HEK293T (cell line): ENCODE measurements around the gene PHACTR3.

ENCODE experiments used
- CTCF ChIA-PET: fragments of 350-600 bp; formaldehyde crosslinking; extraction: SDS; loops from one replicate; lab custom pipeline; 2021; ENCODE audit warnings: antibody characterized with exemption, inconsistent platforms; lab: Yijun Ruan, JAX
- POLR2A ChIA-PET: fragments of 350-600 bp; formaldehyde crosslinking; extraction: SDS; loops from one replicate; lab custom pipeline; 2020; ENCODE audit warnings: antibody characterized with exemption, inconsistent platforms; lab: Yijun Ruan, JAX
- DNase-seq: peaks from one replicate; pipeline ENCODE4 v3.0.0; 2012; ENCODE audit warnings: mixed read lengths; ENCODE audit errors: extremely low spot score
- ARNT ChIP-seq: fragments of 450-650 bp; IDR thresholded peaks from 2 replicates; pipeline ENCODE4 v1.6.1; 2017; ENCODE audit warnings: mild to moderate bottlenecking
- BHLHE40 ChIP-seq: fragments of 450-650 bp; IDR thresholded peaks from 2 replicates; pipeline ENCODE4 v1.6.1; 2016; ENCODE audit warnings: mild to moderate bottlenecking, moderate library complexity, borderline replicate concordance
- CTBP1 ChIP-seq: fragments of 450-650 bp; IDR thresholded peaks from 2 replicates; pipeline ENCODE4 v1.6.1; 2016; ENCODE audit warnings: borderline replicate concordance
- ELF4 ChIP-seq: fragments of 450-650 bp; IDR thresholded peaks from 2 replicates; pipeline ENCODE4 v1.6.1; 2017; ENCODE audit warnings: antibody characterized with exemption
- FOXA1 ChIP-seq: fragments of 450-650 bp; IDR thresholded peaks from 2 replicates; pipeline ENCODE4 v1.6.1; 2016; ENCODE audit warnings: mild to moderate bottlenecking
- FOXK2 ChIP-seq: fragments of 450-650 bp; IDR thresholded peaks from 2 replicates; pipeline ENCODE4 v1.6.1; 2016; ENCODE audit warnings: mild to moderate bottlenecking
- FOXM1 ChIP-seq: fragments of 450-650 bp; IDR thresholded peaks from 2 replicates; pipeline ENCODE4 v1.6.1; 2017; ENCODE audit warnings: mild to moderate bottlenecking, borderline replicate concordance
- HDGF ChIP-seq: fragments of 450-650 bp; IDR thresholded peaks from 2 replicates; pipeline ENCODE4 v1.6.1; 2017; ENCODE audit warnings: antibody characterized with exemption, borderline replicate concordance
- L3MBTL2 ChIP-seq: fragments of 450-650 bp; conservative IDR thresholded peaks from 2 replicates; pipeline ENCODE4 v1.6.1; 2016; ENCODE audit warnings: mild to moderate bottlenecking
- LEF1 ChIP-seq: fragments of 450-650 bp; IDR thresholded peaks from 2 replicates; pipeline ENCODE4 v1.6.1; 2017; ENCODE audit warnings: mild to moderate bottlenecking, borderline replicate concordance
- NFRKB ChIP-seq: fragments of 450-650 bp; IDR thresholded peaks from 2 replicates; pipeline ENCODE4 v1.6.1; 2016; ENCODE audit warnings: mild to moderate bottlenecking, moderate library complexity
- SP1 ChIP-seq: fragments of 450-650 bp; IDR thresholded peaks from 2 replicates; pipeline ENCODE4 v1.6.1; 2017
- SUZ12 ChIP-seq: fragments of 450-650 bp; IDR thresholded peaks from 2 replicates; pipeline ENCODE4 v1.6.1; 2016; ENCODE audit warnings: mild to moderate bottlenecking
- TARDBP ChIP-seq: fragments of 450-650 bp; IDR thresholded peaks from 2 replicates; pipeline ENCODE4 v1.6.1; 2016
- ZNF384 ChIP-seq: fragments of 450-650 bp; IDR thresholded peaks from 2 replicates; pipeline ENCODE4 v1.6.1; 2016
- TF ChIP-seq, protein P1 (sequence below): fragments of 450-650 bp; IDR thresholded peaks from 2 replicates; pipeline ENCODE4 v1.6.1; 2016

The PHACTR3 gene

DNA sequence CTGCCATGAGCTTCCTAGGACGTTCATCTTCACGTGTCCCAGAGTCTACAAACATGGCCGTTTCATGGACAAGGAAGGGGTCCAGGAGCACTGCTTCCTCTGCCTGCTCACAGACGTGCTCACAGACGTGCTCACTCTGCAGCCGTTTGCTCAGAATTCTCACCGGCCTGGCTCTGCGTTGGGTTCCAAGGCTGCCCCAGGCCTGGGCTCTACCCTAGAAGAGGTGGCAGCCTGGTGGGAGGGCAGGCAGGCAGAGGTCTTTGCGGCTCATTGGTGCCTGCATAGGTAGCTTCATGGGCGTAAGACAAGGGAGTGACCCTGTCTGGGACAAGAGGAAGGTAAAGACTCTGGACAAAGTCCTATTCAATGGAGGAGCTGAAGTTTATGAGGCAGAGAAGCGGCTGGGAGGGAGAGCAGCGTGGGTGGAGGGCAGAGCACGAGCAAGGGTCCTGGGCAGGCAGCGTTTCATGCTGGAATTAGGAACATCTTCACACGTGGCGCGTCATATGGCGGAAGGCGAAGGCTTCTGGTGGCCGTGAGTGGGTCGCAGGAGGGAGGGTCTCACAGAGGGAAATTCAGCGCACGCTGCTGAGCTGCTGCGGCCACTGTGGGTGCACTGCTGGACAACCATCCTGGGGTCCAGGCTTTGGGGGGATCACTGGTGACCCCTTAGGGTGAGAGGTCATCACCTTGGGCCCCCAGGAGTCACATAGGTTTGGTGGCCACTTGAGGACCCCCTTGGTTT lies 138.2 kb downstream of the PHACTR3 start:
- TF ChIP-seq TARDBP (no peak), ARNT (no peak), NFRKB (no peak), LEF1 (no peak), ZNF384 (no peak), FOXK2 (no peak), SUZ12 (no peak), FOXA1 (no peak), BHLHE40 (no peak), FOXM1 (no peak), CTBP1 (no peak), SP1 (no peak), HDGF (no peak), L3MBTL2 (no peak), ELF4 (no peak)
- TF ChIP-seq, protein P1, sequence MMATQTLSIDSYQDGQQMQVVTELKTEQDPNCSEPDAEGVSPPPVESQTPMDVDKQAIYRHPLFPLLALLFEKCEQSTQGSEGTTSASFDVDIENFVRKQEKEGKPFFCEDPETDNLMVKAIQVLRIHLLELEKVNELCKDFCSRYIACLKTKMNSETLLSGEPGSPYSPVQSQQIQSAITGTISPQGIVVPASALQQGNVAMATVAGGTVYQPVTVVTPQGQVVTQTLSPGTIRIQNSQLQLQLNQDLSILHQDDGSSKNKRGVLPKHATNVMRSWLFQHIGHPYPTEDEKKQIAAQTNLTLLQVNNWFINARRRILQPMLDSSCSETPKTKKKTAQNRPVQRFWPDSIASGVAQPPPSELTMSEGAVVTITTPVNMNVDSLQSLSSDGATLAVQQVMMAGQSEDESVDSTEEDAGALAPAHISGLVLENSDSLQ = no peak
- DNase-seq = no peak
- POLR2A ChIA-PET = no interaction called here
- CTCF ChIA-PET = no interaction called here

DNA sequence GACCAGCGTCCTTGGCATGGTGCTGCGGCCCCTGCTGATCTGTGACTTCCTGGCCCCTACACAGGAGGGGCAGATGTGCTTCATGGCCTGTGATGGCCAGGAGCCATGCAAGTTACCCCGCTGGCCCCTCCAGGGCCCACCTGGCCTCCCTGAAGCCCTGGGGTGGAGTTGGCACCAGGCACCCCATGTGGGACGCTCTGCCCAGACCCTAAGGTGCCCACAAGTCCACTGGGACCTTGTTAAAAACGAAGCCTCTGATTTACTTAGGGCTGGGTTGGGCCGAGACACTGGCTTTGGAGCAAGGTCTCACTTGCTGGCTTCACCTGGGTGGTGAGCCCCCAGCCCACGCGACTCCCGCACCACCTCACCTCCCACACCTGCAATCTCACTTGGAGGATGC lies 139.0 kb downstream of the PHACTR3 start:
- ChIA-PET CTCF (interaction anchor here (0.5 kb wide), 1 partner anchor 21 kb away, joined by 3 read pairs; no protein-coding TSS in a partner anchor), POLR2A (no interaction called here)
- no peak for TF ChIP-seq ZNF384
- TF ChIP-seq CTBP1 = no peak
- no peak for TF ChIP-seq TARDBP
- no peak for TF ChIP-seq ELF4
- no peak for TF ChIP-seq LEF1
- DNase-seq = no peak

DNA sequence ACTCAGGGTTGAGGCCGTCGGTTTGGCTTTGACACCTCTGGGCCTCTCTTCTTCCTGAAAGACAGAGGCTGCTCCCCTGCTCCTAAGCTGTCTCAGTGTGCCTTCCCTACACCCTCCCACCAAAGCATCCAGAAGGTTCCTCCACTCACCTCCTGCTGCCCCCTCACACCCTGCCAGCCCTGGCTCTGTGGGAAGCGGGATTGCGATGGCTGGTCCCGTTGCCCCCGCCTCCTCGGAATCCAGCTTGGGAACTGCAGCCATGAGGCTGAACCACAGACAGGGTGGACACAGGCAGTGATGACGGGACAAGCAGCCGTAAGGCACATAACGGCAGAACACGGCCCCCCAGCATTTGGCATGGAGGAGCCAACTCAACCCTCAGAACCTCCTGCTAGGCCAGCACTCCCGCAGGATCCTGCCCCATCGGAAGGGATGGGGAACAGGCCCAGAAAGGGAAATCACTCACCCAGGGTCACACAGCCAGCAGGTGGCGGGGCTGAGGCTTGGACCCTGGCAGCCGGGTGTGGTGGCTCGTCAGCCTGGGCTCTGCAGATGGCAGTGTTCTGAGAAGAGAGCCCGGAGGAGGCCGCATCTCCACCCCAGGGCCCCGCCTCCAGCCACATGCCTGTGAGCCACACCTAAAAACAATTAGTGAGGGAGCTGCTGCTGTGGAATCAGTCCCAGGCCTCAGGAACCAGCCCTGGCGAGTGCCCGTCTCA lies 139.6 kb downstream of the PHACTR3 start:
- TF ChIP-seq ARNT = no peak
- no peak for DNase-seq
- CTCF ChIA-PET = interaction anchor here (0.5 kb wide), 1 partner anchor 21 kb away, joined by 3 read pairs; no protein-coding TSS in a partner anchor
- POLR2A ChIA-PET = no interaction called here

DNA sequence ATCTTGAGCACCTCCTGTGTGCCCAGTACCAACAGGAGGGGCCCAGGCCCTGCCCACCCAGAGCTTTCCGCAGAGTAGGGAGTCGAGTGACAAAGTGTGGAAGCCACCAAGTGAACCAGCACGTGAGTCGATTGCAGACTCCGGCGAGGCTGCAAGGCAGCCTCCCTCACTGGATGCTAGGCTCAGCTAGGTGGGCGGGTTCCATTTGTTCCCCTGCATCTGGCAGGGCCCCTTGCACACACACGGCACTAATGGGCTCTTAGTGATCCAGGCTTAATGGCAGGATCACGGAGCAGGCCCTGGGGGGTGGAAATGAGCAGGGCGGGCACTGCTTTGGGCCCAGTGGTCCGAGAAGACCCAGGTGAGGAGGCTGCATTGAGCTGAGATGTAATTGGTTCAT lies 140.4 kb downstream of the PHACTR3 start:
- TF ChIP-seq FOXK2 (no peak), CTBP1 (no peak), FOXM1 (no peak), HDGF (no peak), FOXA1 (no peak), NFRKB (no peak), TARDBP (no peak), ARNT (no peak), ZNF384 (no peak), BHLHE40 (no peak)
- ChIA-PET POLR2A (no interaction called here), CTCF (no interaction called here)
- no peak for DNase-seq

DNA sequence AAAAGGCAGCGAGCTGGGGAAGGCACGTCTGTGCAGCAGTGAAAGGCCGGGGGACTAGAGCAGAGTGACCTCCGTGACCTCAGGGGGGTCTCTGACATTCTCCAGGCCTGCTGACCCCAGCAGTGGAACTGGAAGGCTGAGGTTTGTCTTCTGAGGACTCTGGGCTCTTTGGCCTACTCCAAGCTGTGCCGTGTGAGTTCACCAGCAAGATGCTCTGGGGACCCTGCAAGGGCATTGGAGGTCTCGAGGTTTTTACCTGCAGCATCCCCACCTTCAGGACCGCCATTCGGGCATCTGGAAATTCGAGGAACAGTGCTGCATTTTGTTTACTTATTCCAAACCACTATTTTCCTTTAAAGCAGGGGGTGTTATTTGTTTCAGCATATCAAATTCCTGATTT lies 140.9 kb downstream of the PHACTR3 start:
- ChIA-PET CTCF (interaction anchor here (0.9 kb wide), 1 partner anchor 174 kb away, joined by 3 read pairs; no protein-coding TSS in a partner anchor), POLR2A (no interaction called here)
- no peak for DNase-seq
- no peak for TF ChIP-seq ARNT
- TF ChIP-seq L3MBTL2 = no peak
- TF ChIP-seq FOXK2 = no peak

DNA sequence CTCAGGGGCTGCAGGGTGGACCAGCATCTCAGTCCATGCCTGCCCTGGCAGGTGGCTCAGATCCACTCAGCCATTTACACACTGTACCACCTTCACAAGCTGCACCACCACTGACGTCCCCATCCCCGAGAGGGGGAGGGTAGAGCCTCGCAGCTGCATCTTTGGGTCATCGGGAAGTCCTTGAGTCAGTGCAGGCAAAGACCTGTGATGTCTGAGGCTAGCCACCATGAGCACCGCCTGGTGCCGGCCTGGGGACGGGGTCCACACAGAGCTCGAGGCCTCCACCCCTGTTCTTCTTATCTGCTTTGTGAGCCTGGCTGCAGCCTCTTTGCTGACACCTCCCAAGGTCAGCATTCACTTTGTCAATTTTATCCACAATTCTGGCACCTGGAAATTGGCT lies 141.4 kb downstream of the PHACTR3 start:
- no peak for TF ChIP-seq NFRKB
- TF ChIP-seq TARDBP = no peak
- TF ChIP-seq SP1 = no peak
- no peak for TF ChIP-seq BHLHE40
- no peak for TF ChIP-seq FOXK2
- TF ChIP-seq HDGF = no peak
- no peak for TF ChIP-seq ZNF384
- no peak for DNase-seq
- ChIA-PET POLR2A (no interaction called here), CTCF (interaction anchor here (0.9 kb wide), 1 partner anchor 175 kb away, joined by 3 read pairs; no protein-coding TSS in a partner anchor)

DNA sequence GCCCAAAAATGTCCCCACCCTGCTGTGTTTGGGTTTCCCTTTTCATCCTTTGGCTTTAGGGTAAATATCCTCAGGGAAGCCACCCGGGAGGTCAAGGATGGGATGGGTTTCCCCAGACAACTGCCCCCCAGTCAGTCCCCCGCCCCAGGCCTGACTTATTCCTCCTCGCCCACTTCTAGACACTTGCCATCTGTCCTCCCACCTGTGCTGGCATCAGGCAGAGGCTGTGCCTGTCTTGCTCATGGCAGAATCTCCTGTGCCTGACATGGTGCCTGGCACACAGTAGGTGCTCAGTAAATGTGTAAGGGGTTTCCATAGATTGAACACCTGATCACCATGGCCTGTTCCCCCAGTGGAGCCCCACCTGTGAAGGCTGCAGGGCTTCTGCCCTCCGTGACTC lies 141.8 kb downstream of the PHACTR3 start:
- TF ChIP-seq ZNF384 (no peak), LEF1 (no peak), FOXA1 (no peak), SP1 (no peak), FOXM1 (no peak), TARDBP (no peak), SUZ12 (no peak), HDGF (no peak), ELF4 (no peak), L3MBTL2 (no peak), CTBP1 (no peak), FOXK2 (no peak), BHLHE40 (no peak), NFRKB (no peak), ARNT (no peak)
- TF ChIP-seq, protein P1 = no peak
- no peak for DNase-seq
- ChIA-PET CTCF (interaction anchor here (0.9 kb wide), 1 partner anchor 175 kb away, joined by 3 read pairs; no protein-coding TSS in a partner anchor), POLR2A (no interaction called here)
